BJ (cell line): ENCODE measurements around the gene KCNE3. TPM values are rescaled to one million over a fixed set of nuclear protein-coding genes. Genes with fewer than 3 reads are reported as not detected.

Experiments
- CTCF ChIA-PET: fragments of 350-600 bp; formaldehyde crosslinking; extraction: SDS; loops from one replicate; lab custom pipeline; 2021; ENCODE audit warnings: antibody characterized with exemption, inconsistent platforms; lab: Yijun Ruan, JAX
- POLR2A ChIA-PET: fragments of 300-600 bp; sonication (Branson Sonifier 250); formaldehyde crosslinking; extraction: SDS; loops from one replicate; lab custom pipeline; 2021; ENCODE audit warnings: antibody characterized with exemption; lab: Charles Lee
- DNase-seq: peaks from one replicate; pipeline ENCODE4 v3.0.0-alpha.2; 2011; ENCODE audit warnings: low read depth
- H3K27me3 ChIP-seq: 2 replicates; pipeline ENCODE4 v1.6.0; 2011; ENCODE audit warnings: low read length; ENCODE audit not compliant: control insufficient read depth, insufficient read depth
- H3K36me3 ChIP-seq: 2 replicates; pipeline ENCODE4 v1.5.1; 2011; ENCODE audit warnings: low read length; ENCODE audit not compliant: control insufficient read depth, insufficient read depth
- H3K4me3 ChIP-seq: 2 replicates; pipeline ENCODE4 v1.5.1; 2011; ENCODE audit warnings: low read depth, mild to moderate bottlenecking, control low read depth, low read length
- polyA plus RNA-seq: library from polyadenylated mRNA; depleted of rRNA; stranded (reverse); fragments of >200 nt; gene quantifications from 2 replicates; pipeline ENCODE4 v1.2.3, GENCODE V29; 2011
- TF ChIP-seq, protein P1 (sequence below): IDR thresholded peaks from 2 replicates; pipeline ENCODE4 v1.5.1; 2011; ENCODE audit warnings: low read depth, mild to moderate bottlenecking, control low read depth, inconsistent platforms, low read length, moderate library complexity; ENCODE audit not compliant: insufficient read depth

KCNE3 gene
- polyA plus RNA-seq, 1 experiment, result 0.94 TPM

DNA sequence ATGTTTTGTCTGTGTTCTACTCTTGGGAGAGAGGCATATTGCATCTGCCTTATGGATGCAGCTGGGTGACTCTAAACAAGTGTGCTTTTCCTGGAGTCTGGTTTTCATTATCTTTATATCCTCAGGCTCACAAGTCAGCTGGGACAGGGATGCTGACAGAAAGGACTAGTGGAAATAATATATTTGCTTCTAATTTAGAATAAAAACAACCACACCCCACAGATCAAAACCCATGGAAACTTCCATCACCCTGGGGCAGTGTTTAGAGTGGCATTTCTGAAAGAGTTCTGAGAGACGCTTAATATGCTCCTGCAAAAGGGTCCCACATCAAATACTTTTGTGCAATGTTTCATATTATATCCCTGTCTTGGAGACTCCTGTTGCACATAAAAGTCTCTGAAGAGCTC lies 20.8 kb downstream of the KCNE3 start:
- Histone ChIP-seq H3K27me3 (no peaks in the 10 kb centered on the region; the same call in 1 of the 2 replicates), H3K36me3 (no peaks in the 10 kb centered on the region), H3K4me3 (no peak overlapping the region)
- ChIA-PET CTCF (interaction anchor here (1.2 to 16.8 kb wide), 3 partner anchors 10 to 191 kb away, joined by 4 to 300 read pairs (median 17); no protein-coding TSS in a partner anchor), POLR2A (no interaction called here)
- no peak for DNase-seq
- TF ChIP-seq, protein P1, sequence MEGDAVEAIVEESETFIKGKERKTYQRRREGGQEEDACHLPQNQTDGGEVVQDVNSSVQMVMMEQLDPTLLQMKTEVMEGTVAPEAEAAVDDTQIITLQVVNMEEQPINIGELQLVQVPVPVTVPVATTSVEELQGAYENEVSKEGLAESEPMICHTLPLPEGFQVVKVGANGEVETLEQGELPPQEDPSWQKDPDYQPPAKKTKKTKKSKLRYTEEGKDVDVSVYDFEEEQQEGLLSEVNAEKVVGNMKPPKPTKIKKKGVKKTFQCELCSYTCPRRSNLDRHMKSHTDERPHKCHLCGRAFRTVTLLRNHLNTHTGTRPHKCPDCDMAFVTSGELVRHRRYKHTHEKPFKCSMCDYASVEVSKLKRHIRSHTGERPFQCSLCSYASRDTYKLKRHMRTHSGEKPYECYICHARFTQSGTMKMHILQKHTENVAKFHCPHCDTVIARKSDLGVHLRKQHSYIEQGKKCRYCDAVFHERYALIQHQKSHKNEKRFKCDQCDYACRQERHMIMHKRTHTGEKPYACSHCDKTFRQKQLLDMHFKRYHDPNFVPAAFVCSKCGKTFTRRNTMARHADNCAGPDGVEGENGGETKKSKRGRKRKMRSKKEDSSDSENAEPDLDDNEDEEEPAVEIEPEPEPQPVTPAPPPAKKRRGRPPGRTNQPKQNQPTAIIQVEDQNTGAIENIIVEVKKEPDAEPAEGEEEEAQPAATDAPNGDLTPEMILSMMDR, result no peak

DNA sequence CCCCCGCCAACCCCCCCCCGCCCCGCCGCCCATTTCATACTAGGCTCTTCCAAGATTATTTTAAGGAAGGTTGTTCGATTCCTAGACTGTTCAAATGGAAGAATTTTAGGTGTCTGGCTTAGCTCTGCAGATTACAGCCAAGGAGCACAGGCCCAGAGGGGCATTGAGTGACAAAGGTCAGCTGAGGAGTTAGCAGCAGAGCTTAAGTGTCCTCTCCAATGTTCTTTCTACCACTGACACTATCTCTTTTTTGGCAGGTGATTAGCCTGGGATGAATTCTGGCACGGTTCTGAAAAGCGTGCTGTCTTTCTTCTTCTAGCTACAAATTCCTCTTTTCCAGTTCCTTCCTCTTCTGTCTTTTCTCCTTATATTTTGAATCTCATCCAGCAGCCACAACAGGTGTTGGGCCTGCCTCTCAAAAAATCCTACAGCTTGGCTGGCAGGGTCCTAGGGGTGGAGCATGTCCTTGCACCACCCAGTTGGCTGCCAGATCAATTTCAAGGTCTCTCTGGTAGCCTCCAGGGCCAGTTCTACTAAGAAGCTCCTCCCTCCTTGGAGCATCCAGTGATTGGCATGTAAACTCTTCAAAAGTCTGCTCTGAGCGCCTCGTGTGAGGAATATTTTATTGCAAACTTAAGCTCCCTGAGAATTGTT lies 23.0 kb downstream of the KCNE3 start:
- no peaks in the 10 kb centered on the region; the same call in 1 of the 2 replicates for H3K27me3 ChIP-seq
- no peaks in the 10 kb centered on the region for H3K36me3 ChIP-seq
- ChIA-PET POLR2A (interaction anchor here (0.5 kb wide), 1 partner anchor 9 kb away, joined by 3 read pairs; no protein-coding TSS in a partner anchor), CTCF (interaction anchor here (1.2 to 16.8 kb wide), 4 partner anchors 9 to 189 kb away, joined by 3 to 300 read pairs (median 11); partner anchors contain the start of gene PGM2L1)
- no peak for DNase-seq
- TF ChIP-seq, protein P1, result no peak
- no peak overlapping the region for H3K4me3 ChIP-seq

DNA sequence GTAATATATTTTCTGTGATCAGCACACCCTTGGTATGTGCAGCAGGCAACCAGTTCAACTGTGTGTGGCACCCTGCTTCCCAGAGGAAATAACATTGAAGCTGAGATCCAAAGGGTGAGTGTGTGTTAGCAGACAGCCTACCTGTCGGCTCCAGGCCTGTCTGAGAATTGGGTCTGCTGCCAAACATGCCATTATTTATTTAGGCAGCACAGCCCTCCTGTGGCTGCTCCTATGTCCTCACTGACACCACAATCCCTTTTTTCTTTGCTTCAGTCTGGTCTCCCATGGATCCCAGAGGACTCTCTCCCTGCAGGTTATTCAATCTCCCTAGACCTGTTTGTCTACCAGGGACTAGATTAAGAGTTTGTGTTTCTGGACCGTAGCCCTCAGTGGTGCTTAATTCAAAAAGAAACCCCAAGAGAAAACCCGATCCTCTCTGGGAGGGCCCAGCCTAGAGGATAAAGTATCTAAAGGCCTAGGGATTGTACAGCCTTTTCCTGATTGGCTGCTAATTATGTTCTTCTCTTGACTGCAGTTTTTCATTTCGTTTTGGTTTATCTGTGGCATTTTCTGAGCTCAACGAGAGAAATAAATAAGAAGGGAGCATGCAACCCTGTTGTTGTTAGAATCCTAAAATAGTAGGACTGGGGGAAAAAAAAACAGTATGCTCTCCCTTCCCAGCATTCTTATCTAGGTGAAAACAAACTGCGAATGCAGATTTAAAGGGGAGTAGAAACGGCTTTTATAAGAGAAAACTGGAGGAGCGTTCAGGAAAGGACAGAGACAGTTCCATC lies 24.1 kb downstream of the KCNE3 start:
- POLR2A ChIA-PET, result no interaction called here
- no peak for DNase-seq

DNA sequence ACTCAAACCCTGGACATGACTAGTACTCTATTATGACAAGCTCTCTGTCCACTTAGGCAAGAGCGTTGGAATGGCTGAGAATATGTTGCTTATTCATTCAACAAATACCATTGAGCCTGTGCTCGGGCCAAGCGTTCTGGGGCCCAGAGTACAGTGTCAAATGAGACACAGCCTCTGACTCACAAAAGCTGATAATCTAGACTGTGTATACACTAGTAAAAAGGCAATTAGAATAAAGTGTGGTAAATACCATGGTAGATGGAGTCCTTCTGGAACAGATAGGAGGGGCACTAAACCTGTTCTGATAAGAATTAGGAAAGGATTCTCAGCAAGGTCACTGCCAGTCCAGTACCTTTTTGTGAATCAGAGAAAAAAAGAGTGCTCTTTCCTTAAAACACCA lies 24.7 kb downstream of the KCNE3 start:
- H3K27me3 ChIP-seq, result no peaks in the 10 kb centered on the region; the same call in 1 of the 2 replicates
- H3K36me3 ChIP-seq, result no peaks in the 10 kb centered on the region
- no peak for DNase-seq
- ChIA-PET CTCF (interaction anchor here (0.6 to 16.8 kb wide), 2 partner anchors 44 to 187 kb away, joined by 3 to 300 read pairs; no protein-coding TSS in a partner anchor), POLR2A (no interaction called here)
- H3K4me3 ChIP-seq, result no peak overlapping the region
- TF ChIP-seq, protein P1, result no peak

More for the DNA sequence above, 24.1 kb downstream of the KCNE3 start:
- TF ChIP-seq, protein P1, result no peak
- Histone ChIP-seq H3K36me3 (no peaks in the 10 kb centered on the region), H3K4me3 (no peak overlapping the region), H3K27me3 (no peaks in the 10 kb centered on the region; the same call in 1 of the 2 replicates)
- CTCF ChIA-PET, result interaction anchor here (0.7 to 16.8 kb wide), 3 partner anchors 10 to 188 kb away, joined by 3 to 300 read pairs (median 3); partner anchors contain the start of gene PGM2L1

DNA sequence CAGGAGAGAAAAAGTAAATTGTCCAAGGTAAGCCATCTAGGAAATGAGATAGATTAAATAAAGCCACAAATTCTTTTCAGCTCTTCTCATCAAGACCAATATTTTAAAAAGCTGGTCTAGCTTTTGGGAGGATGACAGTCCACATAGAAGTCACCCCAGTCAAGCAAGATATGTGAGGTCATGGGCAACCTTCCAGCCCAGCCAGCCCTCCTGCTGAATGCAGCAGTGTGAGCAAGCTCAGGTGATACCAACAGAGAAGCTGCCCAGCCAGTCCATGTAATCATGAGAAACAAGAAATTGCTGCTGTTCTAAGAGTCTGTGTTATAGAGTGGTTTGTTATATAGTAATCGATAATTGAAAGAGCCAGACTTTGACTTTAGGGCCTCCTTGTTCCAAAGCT lies 28.7 kb downstream of the KCNE3 start:
- no peaks in the 10 kb centered on the region for H3K27me3 ChIP-seq
- H3K4me3 ChIP-seq, result no peak overlapping the region
- ChIA-PET CTCF (interaction anchor here (0.7 to 16.8 kb wide), 4 partner anchors 11 to 183 kb away, joined by 3 to 300 read pairs (median 4); no protein-coding TSS in a partner anchor), POLR2A (no interaction called here)
- DNase-seq, result no peak
- H3K36me3 ChIP-seq, result no peaks in the 10 kb centered on the region
- TF ChIP-seq, protein P1, result no peak
